DOHH2 (cell line): ENCODE measurements around the gene ZNF614.

Experiments
- EZH2phosphoT487 ChIP-seq: fragments of 200-600 bp; sonication (generic); IDR thresholded peaks from 2 replicates; pipeline ENCODE4 v1.6.1; 2017; ENCODE audit warnings: borderline replicate concordance, mild to moderate bottlenecking, antibody characterized with exemption, low read length, moderate library complexity, mixed read lengths
- TF ChIP-seq, protein P1 (sequence below): fragments of 200-600 bp; sonication (generic); IDR thresholded peaks from one replicate; pipeline ENCODE4 v1.5.1; 2014; ENCODE audit warnings: antibody characterized with exemption, mild to moderate bottlenecking, low read depth, low read length; ENCODE audit not compliant: poor library complexity, severe bottlenecking

DNA sequence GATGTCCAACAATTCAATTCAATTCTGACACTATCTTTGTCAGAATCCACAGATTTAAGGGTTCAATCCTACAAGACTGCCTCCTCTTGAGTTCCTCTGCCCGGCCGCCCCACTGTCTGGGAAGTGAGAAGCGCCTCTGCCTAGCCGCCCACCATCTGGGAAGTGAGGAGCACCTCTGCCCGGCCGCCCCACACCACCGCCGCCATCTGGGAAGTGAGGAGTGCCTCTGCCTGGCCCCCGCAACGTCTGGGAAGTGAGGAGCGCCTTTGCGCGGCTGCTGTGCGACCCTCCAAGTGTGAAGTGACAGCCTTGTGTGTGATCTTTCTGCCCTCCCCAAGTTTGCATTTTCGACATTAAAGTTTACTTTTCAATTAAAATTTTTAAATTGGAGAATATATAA, 6.0 kb downstream of the ZNF614 start:
- TF ChIP-seq, protein P1, sequence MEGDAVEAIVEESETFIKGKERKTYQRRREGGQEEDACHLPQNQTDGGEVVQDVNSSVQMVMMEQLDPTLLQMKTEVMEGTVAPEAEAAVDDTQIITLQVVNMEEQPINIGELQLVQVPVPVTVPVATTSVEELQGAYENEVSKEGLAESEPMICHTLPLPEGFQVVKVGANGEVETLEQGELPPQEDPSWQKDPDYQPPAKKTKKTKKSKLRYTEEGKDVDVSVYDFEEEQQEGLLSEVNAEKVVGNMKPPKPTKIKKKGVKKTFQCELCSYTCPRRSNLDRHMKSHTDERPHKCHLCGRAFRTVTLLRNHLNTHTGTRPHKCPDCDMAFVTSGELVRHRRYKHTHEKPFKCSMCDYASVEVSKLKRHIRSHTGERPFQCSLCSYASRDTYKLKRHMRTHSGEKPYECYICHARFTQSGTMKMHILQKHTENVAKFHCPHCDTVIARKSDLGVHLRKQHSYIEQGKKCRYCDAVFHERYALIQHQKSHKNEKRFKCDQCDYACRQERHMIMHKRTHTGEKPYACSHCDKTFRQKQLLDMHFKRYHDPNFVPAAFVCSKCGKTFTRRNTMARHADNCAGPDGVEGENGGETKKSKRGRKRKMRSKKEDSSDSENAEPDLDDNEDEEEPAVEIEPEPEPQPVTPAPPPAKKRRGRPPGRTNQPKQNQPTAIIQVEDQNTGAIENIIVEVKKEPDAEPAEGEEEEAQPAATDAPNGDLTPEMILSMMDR, result no peak
- no peak for TF ChIP-seq EZH2phosphoT487
